Measurements from ENCODE around the gene SLC36A4. TPM values are rescaled to one million over a fixed set of nuclear protein-coding genes. Genes with fewer than 3 reads are reported as not detected.

The SLC36A4 gene
- total and polyA plus RNA-seq, 9 of the 15 experiments (the other 6 are each of a cell fraction or from before 2014, with no cell fraction given), result 1.4 to 8.0 (median 5.4) TPM

DNA sequence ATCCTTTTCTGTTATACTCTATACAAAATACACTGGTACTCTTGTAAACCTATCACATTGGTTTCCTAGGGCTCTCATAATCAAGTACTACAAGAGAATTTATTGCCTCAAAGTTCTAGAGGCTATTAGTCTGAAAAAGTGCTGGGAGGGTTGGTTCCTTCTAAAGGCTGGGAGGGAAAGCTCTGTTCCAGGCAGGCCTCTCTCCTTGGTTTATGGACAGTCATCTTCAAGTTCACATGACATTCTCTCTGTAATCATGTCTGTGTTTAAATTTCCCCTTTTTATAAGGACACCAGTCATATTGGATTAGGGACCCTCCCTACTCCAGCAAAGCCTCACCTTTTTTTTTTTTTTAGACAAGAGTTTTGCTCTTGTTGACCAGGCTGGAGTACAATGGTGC lies 9.1 kb downstream of the SLC36A4 start:
- CTCF ChIA-PET (ENCODE audit: low intra/inter-chr PET ratio), result no interaction called here
- DNase-seq (ENCODE audit: extremely low read depth in 1 of 4, low spot score in 3 of 4), result no peak
- H3K79me2 ChIP-seq (ENCODE audit: control insufficient read depth, insufficient read depth, low read length), result no peaks in the 10 kb centered on the region; the same call in 2 of the 3 replicates
- H3K27ac ChIP-seq (ENCODE audit: extremely low read depth, low read depth, low read length), result no peak overlapping the region
- H4K20me1 ChIP-seq (replicated peaks; ENCODE audit: control insufficient read depth, insufficient read depth, low read length), result no peaks in the 10 kb centered on the region
- H3K36me3 ChIP-seq (ENCODE audit: control insufficient read depth, insufficient read depth, low read length), result no peaks in the 10 kb centered on the region; the same call in 2 of the 3 replicates
- POLR2A ChIA-PET, result no interaction called here
- TF ChIP-seq ZBTB2 (IDR thresholded peaks at IDR 0.05) (no peak), SRSF9 (IDR thresholded peaks at IDR 0.05; ENCODE audit: borderline replicate concordance, low read depth, low read length) (no peak), SMARCA4 (IDR thresholded peaks at IDR 0.05) (no peak)
- TF ChIP-seq, protein P1, sequence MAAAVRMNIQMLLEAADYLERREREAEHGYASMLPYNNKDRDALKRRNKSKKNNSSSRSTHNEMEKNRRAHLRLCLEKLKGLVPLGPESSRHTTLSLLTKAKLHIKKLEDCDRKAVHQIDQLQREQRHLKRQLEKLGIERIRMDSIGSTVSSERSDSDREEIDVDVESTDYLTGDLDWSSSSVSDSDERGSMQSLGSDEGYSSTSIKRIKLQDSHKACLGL (CRISPR knock-in tag; IDR thresholded peaks at IDR 0.05; ENCODE audit: borderline replicate concordance, poor library complexity, severe bottlenecking), result no peak
- TF ChIP-seq, protein P2, sequence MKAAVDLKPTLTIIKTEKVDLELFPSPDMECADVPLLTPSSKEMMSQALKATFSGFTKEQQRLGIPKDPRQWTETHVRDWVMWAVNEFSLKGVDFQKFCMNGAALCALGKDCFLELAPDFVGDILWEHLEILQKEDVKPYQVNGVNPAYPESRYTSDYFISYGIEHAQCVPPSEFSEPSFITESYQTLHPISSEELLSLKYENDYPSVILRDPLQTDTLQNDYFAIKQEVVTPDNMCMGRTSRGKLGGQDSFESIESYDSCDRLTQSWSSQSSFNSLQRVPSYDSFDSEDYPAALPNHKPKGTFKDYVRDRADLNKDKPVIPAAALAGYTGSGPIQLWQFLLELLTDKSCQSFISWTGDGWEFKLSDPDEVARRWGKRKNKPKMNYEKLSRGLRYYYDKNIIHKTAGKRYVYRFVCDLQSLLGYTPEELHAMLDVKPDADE (conservative IDR thresholded peaks at IDR 0.05; ENCODE audit: control insufficient read depth, low read depth, low read length), result no peak
- no peak overlapping the region for H3K4me3 ChIP-seq
- H3K9ac ChIP-seq (ENCODE audit: insufficient read depth in 1 of 2, low read depth in 2 of 2, low read length in 2 of 2), result no peak overlapping the region
- in situ Hi-C loops (cut with MboI), result no loop called here
- H3K27me3 ChIP-seq (ENCODE audit: control insufficient read depth in 2 of 2, insufficient read depth in 2 of 2, low read length in 2 of 2), result no peaks in the 10 kb centered on the region
- BruUV-seq (replicated peaks), result no TSS peak
- no peak for FAIRE-seq
- H3K9me1 ChIP-seq (ENCODE audit: control insufficient read depth, insufficient read depth, low read length), result no peaks in the 10 kb centered on the region
- intact Hi-C loops (cut with micrococcal nuclease), result no loop called here
- no peaks in the 10 kb centered on the region for H3K9me3 ChIP-seq (replicated peaks; ENCODE audit: control insufficient read depth, insufficient read depth, low read depth, low read length)
- no peak overlapping the region for H3K4me2 ChIP-seq (ENCODE audit: insufficient read depth, low read length)
- no peaks in the 10 kb centered on the region; a peak in 1 of 5 replicates for H3K4me1 ChIP-seq (replicated peaks in 1 of 2; ENCODE audit: control insufficient read depth in 2 of 2, insufficient read depth in 2 of 2, low read length in 2 of 2)
- no peak for ATAC-seq
- H2AFZ ChIP-seq (ENCODE audit: low read depth, low read length), result no peak overlapping the region
